Measurements from ENCODE around the gene CIDEA. TPM values are rescaled to one million over a fixed set of nuclear protein-coding genes. Genes with fewer than 3 reads are reported as not detected.

The CIDEA gene
- total and polyA plus RNA-seq, 3 donors from 2014 or later, result 0.57 TPM; not detected in 2

- DNase-seq, result peak; percentile 14
- intact Hi-C loops (cut with DNase I; ENCODE audit: low total_unique reads), result no loop called here
- H3K4me3 ChIP-seq, result peak overlapping the region; percentile 14 to 15
- H3K4me1 ChIP-seq, result no peaks in the 10 kb centered on the region
- 71 to 86% methylated on average over 15 to 50 of the region's 58 CpGs for WGBS, 2 donors
- H3K27me3 ChIP-seq, result no peaks in the 10 kb centered on the region
- no peaks in the 10 kb centered on the region for H3K36me3 ChIP-seq (ENCODE audit: low read depth, missing control alignments)
- H3K27ac ChIP-seq, result no peak overlapping the region
- no peak for TF ChIP-seq CTCF (IDR thresholded peaks at IDR 0.05)
- no peak for TF ChIP-seq POLR2A (IDR thresholded peaks at IDR 0.05)
- H3K9me3 ChIP-seq, result no peaks in the 10 kb centered on the region
These were observed 71.0 kb downstream of the CIDEA start for GRCh38 chr18:12324991-12325725.

GRCh38 chr18:12325726-12326245, 71.6 kb downstream of the CIDEA start:
- Histone ChIP-seq H3K4me3 (peak overlapping the region; percentile 14 to 15), H3K27me3 (no peaks in the 10 kb centered on the region), H3K4me1 (no peaks in the 10 kb centered on the region), H3K27ac (no peak overlapping the region), H3K36me3 (ENCODE audit: low read depth, missing control alignments) (no peaks in the 10 kb centered on the region), H3K9me3 (no peaks in the 10 kb centered on the region)
- intact Hi-C loops (cut with DNase I; ENCODE audit: low total_unique reads), result no loop called here
- TF ChIP-seq CTCF (IDR thresholded peaks at IDR 0.05) (no peak), POLR2A (IDR thresholded peaks at IDR 0.05) (no peak)
- peak; percentile 12 for DNase-seq
- 82 to 87% methylated on average over 25 to 29 of the region's 29 CpGs for WGBS, 2 donors

GRCh38 chr18:12326711-12327460, 72.7 kb downstream of the CIDEA start:
- WGBS, 2 donors, result 88 to 89% methylated on average over 11 to 12 of the region's 12 CpGs
- H3K9me3 ChIP-seq, result no peaks in the 10 kb centered on the region
- no peak overlapping the region for H3K4me3 ChIP-seq
- intact Hi-C loops (cut with DNase I; ENCODE audit: low total_unique reads), result no loop called here
- no peak for TF ChIP-seq POLR2A (IDR thresholded peaks at IDR 0.05)
- TF ChIP-seq CTCF (IDR thresholded peaks at IDR 0.05), result no peak
- no peak overlapping the region for H3K27ac ChIP-seq
- H3K27me3 ChIP-seq, result no peaks in the 10 kb centered on the region
- peak; percentile 9 for DNase-seq
- H3K36me3 ChIP-seq (ENCODE audit: low read depth, missing control alignments), result no peaks in the 10 kb centered on the region
- no peaks in the 10 kb centered on the region for H3K4me1 ChIP-seq

Small RNA genes lying within 50 kb of the gene (small RNA-seq; reads per million reads assigned to genes)
- 0 reads per million in 2 donors for gene RNU6-170P

Other genes starting within 250 kb of the CIDEA start
- 10 to 100 TPM; 25.5 to 56.8 TPM for gene ANKRD62, start 160.5 kb upstream of the CIDEA start, total RNA-seq
- 2.8 TPM for gene ANKRD62, start 160.5 kb upstream of the CIDEA start, polyA plus RNA-seq (ENCODE audit: insufficient read depth, low read depth, low replicate concordance)
- gene TUBB6, start 53.9 kb downstream of the CIDEA start, total RNA-seq, result 10 to 100 TPM; 47.0 to 84.5 TPM
- gene TUBB6, start 53.9 kb downstream of the CIDEA start, polyA plus RNA-seq (ENCODE audit: insufficient read depth, low read depth, low replicate concordance), result 65.1 TPM
- 10 to 100 TPM; 57.4 to 63.6 TPM for gene AFG3L2, start 122.9 kb downstream of the CIDEA start, total RNA-seq
- gene AFG3L2, start 122.9 kb downstream of the CIDEA start, polyA plus RNA-seq (ENCODE audit: insufficient read depth, low read depth, low replicate concordance), result 47.6 TPM
- 1 to 10 TPM; 7.8 to 9.5 TPM for gene PRELID3A, start 153.6 kb downstream of the CIDEA start, total RNA-seq
- 2.3 TPM for gene PRELID3A, start 153.6 kb downstream of the CIDEA start, polyA plus RNA-seq (ENCODE audit: insufficient read depth, low read depth, low replicate concordance)

Measured in testis (tissue), 3 donors.